NB4 (cell line): ENCODE data around the gene GRB2.
"Not testable (repeated sequence)": the region's sequence is repeated elsewhere in the genome, so short reads cannot be mapped to it uniquely, and the experiment has no call there.

Source experiments
- DNase-seq: peaks from one replicate; pipeline ENCODE4 v3.0.0; 2010; ENCODE audit warnings: low read depth
- H3K4me3 ChIP-seq: one replicate; pipeline ENCODE4 v1.5.1; 2011; ENCODE audit warnings: mild to moderate bottlenecking, low read depth, low read length, moderate library complexity
- CTCF ChIP-seq: IDR thresholded peaks from one replicate; pipeline ENCODE4 v1.5.1; 2012; ENCODE audit warnings: low read depth, low read length
- MAX ChIP-seq: IDR thresholded peaks from 2 replicates; pipeline ENCODE4 v1.6.1; 2011; ENCODE audit warnings: low read depth, low read length
- MYC ChIP-seq: IDR thresholded peaks from 2 replicates; pipeline ENCODE4 v1.6.1; 2011; ENCODE audit warnings: low read depth, low read length
- POLR2A ChIP-seq: IDR thresholded peaks from 2 replicates; pipeline ENCODE4 v1.6.1; 2011; ENCODE audit warnings: mild to moderate bottlenecking; ENCODE audit not compliant: insufficient read length; ENCODE audit errors: extremely low read depth

Gene GRB2

GRCh38 chr17:75288770-75289114 is 116.7 kb downstream of the GRB2 start:
- no peak for TF ChIP-seq CTCF
- peak; percentile 32; the same call in 1 of the 2 replicates for TF ChIP-seq MAX
- TF ChIP-seq MYC: peak; percentile 61
- TF ChIP-seq POLR2A: no peak
- H3K4me3 ChIP-seq: peak overlapping the region; percentile 87
- DNase-seq: peak; percentile 80

GRCh38 chr17:75288359-75288758 is 117.1 kb downstream of the GRB2 start:
- TF ChIP-seq CTCF (no peak), MYC (no peak), MAX (no peak), POLR2A (no peak)
- peak overlapping the region; percentile 87 for H3K4me3 ChIP-seq
- no peak for DNase-seq

- DNase-seq: no peak
- no peak for TF ChIP-seq MAX
- no peak for TF ChIP-seq POLR2A
- no peak for TF ChIP-seq CTCF
- TF ChIP-seq MYC: no peak
- H3K4me3 ChIP-seq: peak overlapping the region; percentile 87
Observed at GRCh38 chr17:75287221-75287620, 118.3 kb downstream of the GRB2 start.

GRCh38 chr17:75285123-75285522 is 120.4 kb downstream of the GRB2 start:
- no peak for DNase-seq
- H3K4me3 ChIP-seq: no peak overlapping the region
- TF ChIP-seq MYC: no peak
- TF ChIP-seq CTCF: no peak
- TF ChIP-seq POLR2A: no peak
- TF ChIP-seq MAX: no peak

- DNase-seq, H3K4me3 ChIP-seq: not testable (repeated sequence)
Observed at GRCh38 chr17:75280189-75280588, 125.3 kb downstream of the GRB2 start.

GRCh38 chr17:75277664-75278071 is 127.8 kb downstream of the GRB2 start:
- TF ChIP-seq POLR2A (no peak), MAX (no peak), CTCF (no peak), MYC (no peak)
- no peak for DNase-seq
- H3K4me3 ChIP-seq: no peak overlapping the region
